IMR-90 (cell line): ENCODE results near the gene SNX27.

Experiments used
- MXI1 ChIP-seq: IDR thresholded peaks from 2 replicates; pipeline ENCODE4 v1.6.1; 2012; ENCODE audit warnings: low read depth, mild to moderate bottlenecking, low read length, moderate library complexity, borderline replicate concordance
- RAD21 ChIP-seq: IDR thresholded peaks from 2 replicates; pipeline ENCODE4 v1.6.1; 2012; ENCODE audit warnings: low read length, improper control_type of control experiment
- TF ChIP-seq, protein P1 (sequence below): fragments of 150-350 bp; IDR thresholded peaks from 2 replicates; pipeline ENCODE4 v1.6.1; 2017; ENCODE audit warnings: mild to moderate bottlenecking, antibody characterized with exemption, low read length, low read depth

DNA sequence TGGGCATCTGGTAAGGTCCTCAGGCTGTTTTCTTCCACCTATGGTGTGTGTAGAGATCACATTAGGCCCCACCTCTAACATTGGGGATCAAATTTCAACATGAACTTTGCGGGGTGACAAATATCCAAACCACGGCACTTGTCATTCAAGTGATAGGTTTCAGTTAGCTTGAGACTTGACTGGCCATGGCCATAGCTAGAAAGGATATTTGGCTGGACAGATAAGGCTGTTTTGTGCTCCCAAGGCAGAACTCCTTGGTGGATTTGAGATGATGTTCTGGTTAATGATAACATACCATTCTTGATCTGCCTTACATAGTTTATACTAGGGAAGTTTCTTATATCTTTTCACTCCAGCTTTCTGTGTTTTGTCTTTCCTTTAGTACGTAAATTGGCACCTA is 56.2 kb downstream of the SNX27 start:
- TF ChIP-seq RAD21 (no peak), MXI1 (no peak)
- TF ChIP-seq, protein P1, sequence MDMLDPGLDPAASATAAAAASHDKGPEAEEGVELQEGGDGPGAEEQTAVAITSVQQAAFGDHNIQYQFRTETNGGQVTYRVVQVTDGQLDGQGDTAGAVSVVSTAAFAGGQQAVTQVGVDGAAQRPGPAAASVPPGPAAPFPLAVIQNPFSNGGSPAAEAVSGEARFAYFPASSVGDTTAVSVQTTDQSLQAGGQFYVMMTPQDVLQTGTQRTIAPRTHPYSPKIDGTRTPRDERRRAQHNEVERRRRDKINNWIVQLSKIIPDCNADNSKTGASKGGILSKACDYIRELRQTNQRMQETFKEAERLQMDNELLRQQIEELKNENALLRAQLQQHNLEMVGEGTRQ: no peak
